K562 (cell line): ENCODE data around the gene CCDC106. TPM values are rescaled to one million over a fixed set of nuclear protein-coding genes. Genes with fewer than 3 reads are reported as not detected.
A peak's percentile ranks its signal among the peaks of the same experiment; 100 is the strongest.

Source experiments
- CBX1 ChIP-seq: sonication (generic); IDR thresholded peaks from 2 replicates; pipeline ENCODE4 v1.6.1; 2016; ENCODE audit warnings: antibody characterized with exemption, low read depth, mild to moderate bottlenecking
- CCNT2 ChIP-seq: IDR thresholded peaks from 2 replicates; pipeline ENCODE4 v1.6.1; 2011; ENCODE audit warnings: borderline replicate concordance, low read depth, mild to moderate bottlenecking, moderate library complexity, mixed read lengths, low read length; ENCODE audit not compliant: insufficient read length; ENCODE audit errors: extremely low read depth
- CHD4 ChIP-seq: fragments of 200-600 bp; sonication (generic); IDR thresholded peaks from 3 replicates; pipeline ENCODE4 v1.6.1; 2012; ENCODE audit warnings: low read depth, mild to moderate bottlenecking, mixed read lengths, low read length, inconsistent platforms; ENCODE audit not compliant: insufficient read depth, insufficient replicate concordance, poor library complexity, severe bottlenecking
- EHMT2 ChIP-seq: fragments of 450-650 bp; IDR thresholded peaks from 2 replicates; pipeline ENCODE4 v1.6.1; 2018; ENCODE audit warnings: antibody characterized with exemption
- ESRRA ChIP-seq: fragments of 450-650 bp; IDR thresholded peaks from 2 replicates; pipeline ENCODE4 v1.6.1; 2014; ENCODE audit warnings: low read depth, mild to moderate bottlenecking, moderate library complexity, borderline replicate concordance
- GTF2A2 ChIP-seq: IDR thresholded peaks from 2 replicates; pipeline ENCODE4 v1.6.1; 2016; ENCODE audit warnings: mild to moderate bottlenecking, missing genetic modification characterization, missing compliant biosample characterization
- MEF2D ChIP-seq: conservative IDR thresholded peaks from 2 replicates; pipeline ENCODE4 v1.6.1; 2016; ENCODE audit warnings: low read depth, missing genetic modification characterization, missing compliant biosample characterization
- NFE2 ChIP-seq: IDR thresholded peaks from 2 replicates; pipeline ENCODE4 v1.6.1; 2014; ENCODE audit warnings: antibody characterized with exemption, low read depth
- NFIC ChIP-seq: fragments of 450-650 bp; IDR thresholded peaks from 2 replicates; pipeline ENCODE4 v1.6.1; 2017; ENCODE audit warnings: mild to moderate bottlenecking, inconsistent platforms
- POLR2AphosphoS5 ChIP-seq: IDR thresholded peaks from 2 replicates; pipeline ENCODE4 v1.6.1; 2011; ENCODE audit warnings: mild to moderate bottlenecking, low read depth, low read length, moderate library complexity; ENCODE audit not compliant: control insufficient read depth, insufficient read depth
- PPARD ChIP-seq: fragments of 250-450 bp; sonication (Bioruptor Pico); IDR thresholded peaks from 2 replicates; pipeline ENCODE4 v1.8.0; 2022; ENCODE audit warnings: inconsistent platforms, mild to moderate bottlenecking, moderate library complexity
- SMARCA5 ChIP-seq: fragments of 450-650 bp; IDR thresholded peaks from 2 replicates; pipeline ENCODE4 v1.6.1; 2016
- TAF7 ChIP-seq: fragments of 450-650 bp; IDR thresholded peaks from 2 replicates; pipeline ENCODE4 v1.6.1; 2016; ENCODE audit warnings: missing genetic modification characterization, missing compliant biosample characterization
- TARDBP ChIP-seq: fragments of 450-650 bp; IDR thresholded peaks from 2 replicates; pipeline ENCODE4 v1.6.1; 2016
- THRAP3 ChIP-seq: fragments of 450-650 bp; IDR thresholded peaks from 2 replicates; pipeline ENCODE4 v1.6.1; 2016; ENCODE audit warnings: mild to moderate bottlenecking, inconsistent platforms, borderline replicate concordance
- U2AF1 ChIP-seq: fragments of 200-400 bp; formaldehyde crosslinking; optimal IDR thresholded peaks from 2 replicates; pipeline ENCODE3; 2017; ENCODE audit warnings: mild to moderate bottlenecking, low read depth, low read length, moderate library complexity
- ZNF12 ChIP-seq: sonication (generic); formaldehyde crosslinking; IDR thresholded peaks from 2 replicates; pipeline ENCODE4 v1.4.0; 2020; ENCODE audit warnings: mild to moderate bottlenecking, missing genetic modification reagents
- ZSCAN32 ChIP-seq: fragments of 450-650 bp; formaldehyde crosslinking; IDR thresholded peaks from 2 replicates; pipeline ENCODE4 v1.4.0; 2020; ENCODE audit warnings: mild to moderate bottlenecking, moderate library complexity
- polyA plus RNA-seq, 8 experiments: library from polyadenylated mRNA; depleted of rRNA in 4 of 8; stranded (reverse) in 5 of 8; unstranded in 3 of 8; fragments of >200 nt; fragmentation: Nextera tagmentation in 2 of 8; fragmentation: Illumina TruSeq in 1 of 8; extraction: Ambion mirVana in 2 of 8; extraction: Trizol in 1 of 8; gene quantifications; 2 replicates each; pipeline versions ENCODE4 v1.2.1 to v1.2.3, GENCODE V29; 2011 to 2014; ENCODE audit warnings: inconsistent platforms in 1 of 8, missing spikeins in 1 of 8
- total RNA-seq, 7 experiments: library from RNA; depleted of rRNA in 6 of 7; stranded (reverse); fragments of >200 nt in 6 of 7; fragmentation: Illumina TruSeq in 2 of 7; extraction: Trizol in 2 of 7; gene quantifications; 2 replicates each; pipeline versions ENCODE4 v1.2.1 to v1.2.3, GENCODE V29; 2011 to 2021; ENCODE audit warnings: low replicate concordance in 1 of 7
- TF ChIP-seq, protein P1 (sequence below), 3 experiments: fragments of 200-800 bp in 1 of 3; fragments of 250-450 bp in 1 of 3; fragments of 450-650 bp in 1 of 3; sonication (Bioruptor Pico) in 1 of 3; sonication (Bioruptor generic) in 1 of 3; formaldehyde crosslinking in 1 of 3; IDR thresholded peaks; 2 replicates each; pipeline versions ENCODE4 v1.6.1 to v1.8.0; 2016 to 2022; ENCODE audit warnings: mild to moderate bottlenecking in 2 of 3, missing genetic modification characterization in 2 of 3, missing compliant biosample characterization in 1 of 3, moderate library complexity in 1 of 3
- TF ChIP-seq, protein P2 (sequence below): fragments of 250-450 bp; sonication (Bioruptor Pico); IDR thresholded peaks from 2 replicates; pipeline ENCODE4 v1.5.0; 2020; ENCODE audit warnings: mild to moderate bottlenecking
- TF ChIP-seq, protein P3 (sequence below), 2 experiments: fragments of 450-650 bp in 1 of 2; sonication (generic) in 1 of 2; formaldehyde crosslinking; conservative IDR thresholded peaks; 2 replicates each; pipeline versions ENCODE4 v1.4.0 to v1.8.1; 2020 to 2022; ENCODE audit warnings: mild to moderate bottlenecking in 1 of 2, missing genetic modification reagents in 1 of 2

Gene CCDC106
- total and polyA plus RNA-seq, 9 of the 15 experiments (the other 6 are each of a cell fraction or from before 2014, with no cell fraction given): 0.10 to 27.5 (median 15.0) TPM; not detected in 1

DNA sequence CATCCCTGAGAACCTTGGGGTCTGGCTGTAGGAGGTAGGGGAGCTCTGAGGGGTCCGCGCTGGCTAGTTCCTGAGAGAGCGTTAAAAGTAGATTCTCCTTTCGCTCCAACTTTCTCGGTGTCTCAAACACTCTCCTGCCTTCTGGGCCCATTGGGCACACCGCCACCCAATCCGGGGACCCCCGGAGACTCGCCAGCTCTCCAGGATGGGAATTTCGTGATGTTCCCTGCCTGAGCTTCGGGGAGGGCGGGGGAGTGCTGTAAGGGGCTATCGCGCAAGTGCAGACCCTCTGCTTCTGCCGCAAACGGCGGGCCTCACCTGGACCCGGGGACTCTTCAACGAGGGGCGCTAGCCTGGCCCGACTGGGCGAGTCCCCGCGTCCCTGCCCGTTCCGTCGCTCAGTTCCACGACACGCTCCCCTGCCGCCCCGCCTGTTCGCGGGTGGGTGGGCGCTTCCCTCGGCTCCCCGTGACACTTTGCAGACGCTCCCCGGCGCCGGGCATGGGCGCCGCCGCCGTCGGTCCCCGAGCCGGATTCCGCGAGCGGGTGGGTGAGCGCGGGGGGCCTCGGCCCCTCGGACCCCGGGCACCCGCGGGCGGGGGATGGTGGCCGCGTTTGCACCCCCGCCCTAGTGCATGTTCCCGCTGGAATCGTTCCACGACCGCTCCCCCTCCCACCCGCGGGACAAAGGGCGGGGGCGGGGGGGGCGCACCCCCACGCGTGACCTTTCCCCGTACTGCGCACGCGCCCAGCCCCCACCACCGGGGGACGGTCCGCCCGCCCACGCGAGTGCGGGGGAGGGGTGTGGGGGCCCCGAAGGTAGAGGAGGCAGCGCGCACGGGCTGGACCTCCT is at the start of gene CCDC106 (continued):
- TF ChIP-seq U2AF1 (peak; percentile 58), POLR2AphosphoS5 (no peak), THRAP3 (no peak), PPARD (CRISPR knock-in tag) (no peak), TAF7 (tag) (no peak), ZNF12 (CRISPR knock-in tag) (peak; percentile 21; the same call in 1 of the 2 replicates), ZSCAN32 (CRISPR knock-in tag) (no peak), CBX1 (no peak; the same call in 1 of the 2 replicates), EHMT2 (peak; percentile 84; the same call in 1 of the 2 replicates), ESRRA (peak; percentile 46), GTF2A2 (tag) (no peak), NFE2 (no peak), SMARCA5 (no peak), MEF2D (tag) (no peak; the same call in 1 of the 2 replicates), CHD4 (peak; percentile 75), CCNT2 (peak; percentile 45), NFIC (peak; percentile 70), TARDBP (peak; percentile 98)
- TF ChIP-seq, protein P1, sequence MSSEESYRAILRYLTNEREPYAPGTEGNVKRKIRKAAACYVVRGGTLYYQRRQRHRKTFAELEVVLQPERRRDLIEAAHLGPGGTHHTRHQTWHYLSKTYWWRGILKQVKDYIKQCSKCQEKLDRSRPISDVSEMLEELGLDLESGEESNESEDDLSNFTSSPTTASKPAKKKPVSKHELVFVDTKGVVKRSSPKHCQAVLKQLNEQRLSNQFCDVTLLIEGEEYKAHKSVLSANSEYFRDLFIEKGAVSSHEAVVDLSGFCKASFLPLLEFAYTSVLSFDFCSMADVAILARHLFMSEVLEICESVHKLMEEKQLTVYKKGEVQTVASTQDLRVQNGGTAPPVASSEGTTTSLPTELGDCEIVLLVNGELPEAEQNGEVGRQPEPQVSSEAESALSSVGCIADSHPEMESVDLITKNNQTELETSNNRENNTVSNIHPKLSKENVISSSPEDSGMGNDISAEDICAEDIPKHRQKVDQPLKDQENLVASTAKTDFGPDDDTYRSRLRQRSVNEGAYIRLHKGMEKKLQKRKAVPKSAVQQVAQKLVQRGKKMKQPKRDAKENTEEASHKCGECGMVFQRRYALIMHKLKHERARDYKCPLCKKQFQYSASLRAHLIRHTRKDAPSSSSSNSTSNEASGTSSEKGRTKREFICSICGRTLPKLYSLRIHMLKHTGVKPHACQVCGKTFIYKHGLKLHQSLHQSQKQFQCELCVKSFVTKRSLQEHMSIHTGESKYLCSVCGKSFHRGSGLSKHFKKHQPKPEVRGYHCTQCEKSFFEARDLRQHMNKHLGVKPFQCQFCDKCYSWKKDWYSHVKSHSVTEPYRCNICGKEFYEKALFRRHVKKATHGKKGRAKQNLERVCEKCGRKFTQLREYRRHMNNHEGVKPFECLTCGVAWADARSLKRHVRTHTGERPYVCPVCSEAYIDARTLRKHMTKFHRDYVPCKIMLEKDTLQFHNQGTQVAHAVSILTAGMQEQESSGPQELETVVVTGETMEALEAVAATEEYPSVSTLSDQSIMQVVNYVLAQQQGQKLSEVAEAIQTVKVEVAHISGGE (CRISPR knock-in tag; IDR thresholded peaks at IDR 0.05): peak in 1 of 3 experiments; percentile 87; a peak in 2 of 6 replicates
- TF ChIP-seq, protein P2, sequence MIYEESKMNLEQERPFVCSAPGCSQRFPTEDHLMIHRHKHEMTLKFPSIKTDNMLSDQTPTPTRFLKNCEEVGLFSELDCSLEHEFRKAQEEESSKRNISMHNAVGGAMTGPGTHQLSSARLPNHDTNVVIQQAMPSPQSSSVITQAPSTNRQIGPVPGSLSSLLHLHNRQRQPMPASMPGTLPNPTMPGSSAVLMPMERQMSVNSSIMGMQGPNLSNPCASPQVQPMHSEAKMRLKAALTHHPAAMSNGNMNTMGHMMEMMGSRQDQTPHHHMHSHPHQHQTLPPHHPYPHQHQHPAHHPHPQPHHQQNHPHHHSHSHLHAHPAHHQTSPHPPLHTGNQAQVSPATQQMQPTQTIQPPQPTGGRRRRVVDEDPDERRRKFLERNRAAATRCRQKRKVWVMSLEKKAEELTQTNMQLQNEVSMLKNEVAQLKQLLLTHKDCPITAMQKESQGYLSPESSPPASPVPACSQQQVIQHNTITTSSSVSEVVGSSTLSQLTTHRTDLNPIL (CRISPR knock-in tag): no peak
- TF ChIP-seq, protein P3, sequence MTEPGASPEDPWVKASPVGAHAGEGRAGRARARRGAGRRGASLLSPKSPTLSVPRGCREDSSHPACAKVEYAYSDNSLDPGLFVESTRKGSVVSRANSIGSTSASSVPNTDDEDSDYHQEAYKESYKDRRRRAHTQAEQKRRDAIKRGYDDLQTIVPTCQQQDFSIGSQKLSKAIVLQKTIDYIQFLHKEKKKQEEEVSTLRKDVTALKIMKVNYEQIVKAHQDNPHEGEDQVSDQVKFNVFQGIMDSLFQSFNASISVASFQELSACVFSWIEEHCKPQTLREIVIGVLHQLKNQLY (CRISPR knock-in tag; conservative IDR thresholded peaks at IDR 0.05): no peak
